ENCODE measurements around the gene TRAPPC8. TPM values are rescaled to one million over a fixed set of nuclear protein-coding genes. Genes with fewer than 3 reads are reported as not detected.

TRAPPC8 gene
- total RNA-seq, 1 experiment from 2014 or later, result 30.4 TPM

GRCh38 chr18:31979714-31980113 is 36.8 kb upstream of the TRAPPC8 start:
- TF ChIP-seq EZH2phosphoT487 (IDR thresholded peaks at IDR 0.05; ENCODE audit: borderline replicate concordance), result no peak
- TF ChIP-seq ZFX (IDR thresholded peaks at IDR 0.05), result no peak
- no peak for TF ChIP-seq ZBTB33 (IDR thresholded peaks at IDR 0.05; ENCODE audit: extremely low read depth, insufficient replicate concordance, low read length)
- no peak for TF ChIP-seq CBX3 (IDR thresholded peaks at IDR 0.05; ENCODE audit: low read depth)
- no peak for TF ChIP-seq SP1 (IDR thresholded peaks at IDR 0.05; ENCODE audit: low read depth)
- no peak for TF ChIP-seq YY1 (IDR thresholded peaks at IDR 0.05; ENCODE audit: extremely low read depth, insufficient replicate concordance, low read depth, low read length)
- no peak for TF ChIP-seq CTCF (IDR thresholded peaks at IDR 0.05 in 2 of 3, conservative IDR thresholded peaks at IDR 0.05 in 1 of 3; ENCODE audit: borderline replicate concordance in 1 of 3, insufficient read depth in 1 of 3, low read depth in 2 of 3, low read length in 2 of 3)
- TF ChIP-seq TCF7L2 (IDR thresholded peaks at IDR 0.05; ENCODE audit: borderline replicate concordance, extremely low read depth, insufficient read depth, insufficient read length), result no peak
- TF ChIP-seq EZH2 (IDR thresholded peaks at IDR 0.05), result no peak
- TF ChIP-seq CEBPB (IDR thresholded peaks at IDR 0.05; ENCODE audit: low read depth), result no peak
- no peak for TF ChIP-seq ATF3 (IDR thresholded peaks at IDR 0.05)
- TF ChIP-seq ZNF274 (IDR thresholded peaks at IDR 0.05; ENCODE audit: low read depth, low read length), result no peak
- no peak for TF ChIP-seq JUND (IDR thresholded peaks at IDR 0.05)
- no peak for TF ChIP-seq RAD21 (IDR thresholded peaks at IDR 0.05; ENCODE audit: low read depth)
- no peak for TF ChIP-seq POLR2AphosphoS5 (IDR thresholded peaks at IDR 0.05; ENCODE audit: low read depth, low read length)
- TF ChIP-seq POLR2A (IDR thresholded peaks at IDR 0.05; ENCODE audit: borderline replicate concordance, extremely low read depth, insufficient read depth, insufficient read length), result no peak
- TF ChIP-seq MAX (IDR thresholded peaks at IDR 0.05), result no peak
- no peak for TF ChIP-seq ELF1 (IDR thresholded peaks at IDR 0.05; ENCODE audit: borderline replicate concordance, low read depth)
- TF ChIP-seq EGR1 (IDR thresholded peaks at IDR 0.05; ENCODE audit: low read depth), result no peak
- H3K36me3 ChIP-seq (ENCODE audit: control insufficient read depth in 1 of 2, insufficient read depth in 2 of 2, low read length in 2 of 2), result no peaks in the 10 kb centered on the region
- H3K9ac ChIP-seq (ENCODE audit: low read length), result no peak overlapping the region
- no peak overlapping the region for H3K4me3 ChIP-seq (replicated peaks in 1 of 2; ENCODE audit: low read depth in 1 of 2, low read length in 2 of 2)
- H3K9me3 ChIP-seq (ENCODE audit: control insufficient read depth in 1 of 2, insufficient read depth in 1 of 2, low read depth in 1 of 2, low read length in 2 of 2), result peaks cover 5 to 20% of the 10 kb centered on the region in 2 experiments; a peak in 2 of 4 replicates
- no peak for DNase-seq (ENCODE audit: low read depth, low spot score)
- no peaks in the 10 kb centered on the region for H4K20me1 ChIP-seq (ENCODE audit: insufficient read depth)
- H3K4me2 ChIP-seq (ENCODE audit: low read length), result no peak overlapping the region
- BruUV-seq (replicated peaks), result no TSS peak
- RAD21 ChIA-PET (ENCODE audit: low non-redundant PET in 1 of 2, low total read pairs in 2 of 2, uncharacterized antibody in 2 of 2, unreplicated experiment in 2 of 2), result no interaction called here
- H3K79me2 ChIP-seq (ENCODE audit: insufficient read depth, low read length), result no peaks in the 10 kb centered on the region
- intact Hi-C loops (cut with micrococcal nuclease), result no loop called here
- CTCF ChIA-PET, result no interaction called here
- H3K4me1 ChIP-seq (ENCODE audit: control insufficient read depth in 1 of 2, insufficient read depth in 2 of 2, low read length in 2 of 2), result no peaks in the 10 kb centered on the region
- H3K9me2 ChIP-seq (ENCODE audit: insufficient read depth), result no peaks in the 10 kb centered on the region
- H3K27me3 ChIP-seq (ENCODE audit: insufficient read depth, low read length), result no peaks in the 10 kb centered on the region
- POLR2A ChIA-PET, result no interaction called here
- H3K27ac ChIP-seq (ENCODE audit: low read depth, low read length), result no peak overlapping the region
- ATAC-seq, result no peak
- H2AFZ ChIP-seq (ENCODE audit: low read depth, low read length, poor library complexity, severe bottlenecking), result no peak overlapping the region
